T follicular helper cell (primary cell): ENCODE results near the gene DNTT.
A peak's percentile ranks its signal among the peaks of the same experiment; 100 is the strongest.
"Not testable (repeated sequence)": the region's sequence is repeated elsewhere in the genome, so short reads cannot be mapped to it uniquely, and the experiment has no call there.

Source experiments
- DNase-seq: peaks from one replicate; pipeline ENCODE4 v3.0.0-alpha.2; 2020; ENCODE audit warnings: low read depth

The DNTT gene

DNA sequence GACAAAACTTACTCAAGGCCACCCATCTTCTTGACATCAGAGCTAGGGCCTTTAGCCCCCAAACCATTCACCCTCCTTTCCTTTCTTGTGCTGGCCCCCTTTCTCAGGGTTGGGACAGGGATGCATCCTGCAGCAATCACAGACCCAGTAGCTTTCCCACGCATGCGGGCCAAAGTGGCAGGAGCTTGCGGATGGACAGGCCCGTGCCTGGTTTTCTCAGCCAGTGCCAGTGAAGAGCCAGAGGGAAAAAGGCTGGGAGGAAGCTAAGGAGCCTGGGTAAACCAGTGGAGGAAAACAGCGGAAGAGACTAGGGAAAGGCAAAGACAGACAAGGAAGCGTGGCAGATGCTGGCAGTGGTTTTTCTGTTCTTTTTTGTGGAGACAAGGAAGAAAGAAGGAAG, 27.8 kb upstream of the DNTT start:
- no peak for DNase-seq

DNA sequence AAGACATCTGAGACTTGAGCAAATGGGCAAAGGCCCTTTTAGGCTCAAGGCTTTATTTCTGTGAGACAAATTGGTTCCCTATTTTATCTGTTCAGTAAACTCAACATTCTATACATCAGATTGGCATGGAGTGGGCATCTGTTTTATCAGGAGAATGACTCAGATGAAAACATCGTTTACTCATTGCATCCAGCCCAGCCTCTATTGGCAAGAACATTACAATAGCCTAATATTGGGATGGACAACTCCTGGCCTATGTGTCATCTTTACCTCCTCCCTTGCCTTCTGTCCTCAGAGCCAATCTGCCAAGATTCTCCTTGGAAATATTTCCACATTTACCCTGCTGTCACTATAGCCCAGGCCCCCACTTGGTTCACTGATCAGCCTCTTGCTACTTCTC, 27.4 kb upstream of the DNTT start:
- DNase-seq: no peak

DNA sequence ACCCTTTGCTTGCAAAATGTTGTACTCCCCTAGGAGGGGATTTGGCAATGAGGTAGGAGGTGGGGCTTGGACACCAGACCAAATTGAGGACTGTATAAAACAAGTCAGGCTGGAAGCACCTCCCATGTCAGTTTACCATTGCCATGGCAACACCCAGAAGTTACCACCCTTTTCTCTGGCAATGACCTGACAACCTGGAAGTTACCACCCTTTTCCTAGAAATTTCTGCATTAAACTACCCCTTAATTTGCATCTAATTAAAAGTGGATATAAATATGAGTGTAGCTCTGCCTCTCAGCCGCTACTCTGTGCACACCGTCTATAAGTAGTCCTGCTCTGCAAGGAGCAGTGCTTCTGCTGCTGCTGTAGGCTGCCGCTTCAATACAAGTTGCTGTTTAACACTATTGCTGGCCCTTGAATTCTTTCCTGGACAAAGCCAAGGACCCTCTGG, 25.0 kb upstream of the DNTT start:
- no peak for DNase-seq

DNA sequence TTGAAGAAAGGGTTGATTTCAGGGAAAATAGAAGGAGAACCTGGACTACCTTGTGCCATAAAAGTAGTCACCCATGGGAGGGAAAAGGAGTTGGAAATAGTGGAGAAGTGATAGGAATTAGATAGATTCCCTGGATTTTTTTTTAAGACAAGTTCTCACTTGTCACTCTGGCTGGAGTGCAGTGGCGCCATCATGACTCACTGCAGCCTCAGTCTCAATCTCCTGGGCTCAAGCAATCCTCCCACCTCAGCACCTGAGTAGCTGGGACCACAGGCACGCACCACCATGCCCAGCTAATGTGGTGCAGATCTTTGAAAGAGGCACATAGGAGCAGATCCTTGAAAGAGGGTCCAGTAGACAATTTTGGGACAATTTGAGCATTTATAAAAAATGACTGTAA, 23.4 kb upstream of the DNTT start:
- no peak for DNase-seq

DNA sequence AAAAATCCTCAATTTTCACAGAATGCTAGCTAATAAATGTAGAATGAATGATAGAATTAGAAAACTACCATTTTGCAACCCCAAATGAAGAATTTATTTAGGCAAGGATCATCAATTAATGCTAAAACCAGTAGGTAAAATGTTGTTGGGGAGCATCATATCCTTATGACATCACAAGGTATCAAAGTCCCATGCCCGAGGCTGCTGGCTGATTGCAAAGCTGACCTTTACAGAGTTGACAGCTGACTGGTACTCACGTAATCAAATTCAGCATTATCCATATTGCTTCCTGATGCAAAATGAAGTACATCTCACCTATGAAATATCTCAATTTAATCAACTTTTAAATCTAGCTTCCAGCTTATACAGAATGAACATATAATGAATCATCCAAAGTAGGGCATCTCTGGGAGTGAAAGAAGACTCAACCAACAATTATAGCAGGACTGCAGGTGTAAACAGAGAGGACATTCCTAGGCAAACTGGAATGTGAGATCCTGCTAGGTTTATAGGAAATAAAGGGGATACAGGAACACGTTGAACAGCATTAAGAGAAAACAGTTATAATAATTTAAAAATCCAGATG, 22.7 kb upstream of the DNTT start:
- DNase-seq: no peak

DNA sequence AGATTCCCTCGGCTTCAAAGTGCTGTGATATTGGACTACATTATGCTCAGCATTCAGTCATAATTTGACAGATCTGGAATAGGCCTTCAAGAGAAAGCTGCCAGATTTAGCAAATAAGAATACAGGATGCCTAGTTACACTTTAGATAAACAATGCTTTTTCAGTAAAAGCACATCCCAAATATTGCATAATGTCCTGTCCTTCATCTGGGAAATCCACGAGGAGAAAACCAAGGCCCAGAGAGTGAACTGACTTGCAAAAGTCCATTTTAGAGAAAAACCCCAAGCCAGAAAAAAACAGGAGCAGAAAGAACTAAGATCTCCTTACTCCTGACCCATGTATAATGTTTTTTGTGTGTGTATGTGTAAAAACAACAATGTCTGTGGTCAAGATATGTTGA, 20.9 kb upstream of the DNTT start:
- no peak for DNase-seq

DNA sequence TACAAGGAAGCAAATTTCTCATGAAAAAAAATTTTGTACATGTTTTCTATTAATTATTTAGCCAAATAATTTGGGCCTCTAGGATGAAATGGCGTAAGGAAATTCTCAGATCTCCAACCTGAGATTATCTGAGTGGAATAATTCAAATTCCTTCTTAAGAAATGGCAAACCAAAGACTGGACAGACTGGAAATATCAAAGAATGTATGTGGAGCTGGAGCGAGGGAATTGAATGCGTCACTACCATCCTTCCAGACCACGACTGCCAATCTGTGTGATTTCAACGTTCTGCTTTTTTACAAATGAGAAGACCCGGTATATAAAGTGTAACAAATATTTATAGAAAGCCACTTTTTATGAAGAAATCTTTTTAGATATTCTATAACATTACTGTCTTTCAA, 20.5 kb upstream of the DNTT start:
- DNase-seq: no peak

DNA sequence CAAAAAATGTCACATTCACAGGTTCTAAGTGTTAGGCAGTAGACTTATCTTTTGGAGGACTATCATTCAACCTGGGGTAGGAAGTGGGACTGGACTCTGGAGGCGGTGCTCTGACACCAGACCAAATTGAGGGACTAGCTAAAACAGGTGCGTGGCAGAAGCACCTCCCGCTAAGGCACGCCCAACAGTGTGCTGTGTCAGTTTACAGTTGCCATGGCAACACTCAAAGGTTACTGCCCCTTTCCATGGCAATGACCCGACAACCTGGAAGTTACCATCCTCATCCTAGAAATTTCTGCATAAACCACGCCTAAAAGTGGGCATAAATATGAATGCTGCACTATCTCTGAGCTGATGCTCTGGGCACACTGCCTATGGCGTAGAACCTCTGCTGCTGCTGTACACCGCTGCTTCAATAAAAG, 18.9 kb upstream of the DNTT start:
- no peak for DNase-seq

DNA sequence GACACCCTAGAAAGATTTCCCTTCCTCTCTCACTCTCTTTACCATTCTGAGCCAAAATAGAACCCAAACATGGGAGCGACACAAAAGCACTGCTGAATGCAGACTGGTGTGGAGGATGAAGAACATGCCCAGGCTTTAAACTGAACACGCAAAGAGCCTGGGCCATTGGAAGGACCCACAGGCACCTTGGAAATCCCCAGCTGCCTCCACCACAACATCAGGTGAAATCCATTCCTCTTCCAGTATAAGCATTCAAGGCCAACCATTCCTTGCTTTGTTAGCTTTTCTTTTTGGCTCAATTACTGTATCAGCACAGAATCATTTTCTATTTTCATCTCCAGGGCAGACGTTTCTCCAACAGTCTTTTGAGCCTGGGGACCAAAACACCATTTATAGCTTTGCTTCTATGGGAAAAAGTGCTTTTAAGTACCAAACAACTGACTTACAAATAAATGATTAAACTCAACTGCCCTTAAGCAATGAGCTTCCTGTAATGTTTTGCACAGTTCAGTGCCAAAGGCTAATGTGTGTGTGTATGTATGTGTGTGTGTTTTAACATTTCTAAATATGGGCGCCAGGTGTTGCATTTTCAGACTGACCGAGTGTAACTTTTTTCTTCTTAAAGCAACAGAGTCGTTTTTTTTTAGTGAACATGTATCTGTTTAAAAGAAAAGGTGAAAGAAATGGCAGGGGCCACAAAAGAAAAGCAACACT, 16.7 kb upstream of the DNTT start:
- no peak for DNase-seq

DNA sequence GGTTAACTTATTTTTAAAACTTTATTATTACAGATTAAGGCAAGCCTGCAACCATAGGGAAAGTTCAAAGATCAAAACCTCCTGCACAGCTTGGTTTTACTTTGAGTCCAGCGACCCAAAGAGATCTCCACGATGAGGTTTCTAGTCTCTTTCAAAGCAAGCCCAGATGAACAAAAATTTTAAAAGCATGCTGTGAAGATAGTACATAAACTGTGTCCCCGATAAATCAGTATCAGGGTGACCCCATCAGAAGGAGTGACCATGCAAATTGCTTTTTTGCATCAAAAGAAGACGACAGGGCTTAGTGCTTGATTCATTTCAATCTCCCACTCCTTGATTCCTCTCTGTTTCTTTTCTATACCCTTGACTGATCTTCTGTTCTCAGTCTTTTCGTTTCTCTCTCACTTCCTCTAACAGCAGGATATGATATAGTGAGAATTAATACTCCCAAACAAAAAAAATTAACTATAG, 16.0 kb upstream of the DNTT start:
- no peak for DNase-seq

DNA sequence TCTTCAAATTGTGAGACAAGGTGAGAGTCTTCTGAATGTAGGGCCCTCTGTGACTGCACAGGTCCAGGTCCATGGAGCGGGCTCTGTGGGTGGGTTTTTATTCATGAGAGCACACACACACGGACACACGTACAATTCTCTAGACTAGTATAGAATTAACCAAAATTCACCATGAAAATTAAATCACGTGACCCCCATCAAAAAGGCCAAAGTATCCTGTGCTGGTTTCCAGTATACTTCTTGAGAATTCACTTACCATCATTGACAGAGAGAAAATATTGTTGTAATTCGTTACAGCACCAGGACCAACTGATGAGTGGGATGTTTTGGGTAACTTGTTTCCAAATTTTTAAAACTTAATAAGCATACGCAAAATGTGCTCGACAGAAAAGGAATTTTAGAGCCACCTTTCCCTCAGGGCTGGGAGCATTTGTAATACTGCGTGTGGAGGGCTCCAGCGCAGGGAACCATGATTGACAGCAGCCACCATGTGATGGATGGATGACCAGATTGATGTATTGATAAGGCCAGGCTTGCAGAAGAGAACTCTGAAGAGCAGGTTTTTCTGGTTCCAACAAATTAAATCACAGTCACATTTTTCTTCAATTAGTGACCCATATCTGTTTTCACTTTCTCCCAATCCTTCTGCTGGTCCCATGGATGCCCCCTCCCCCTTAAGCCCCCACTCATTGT, 14.9 kb upstream of the DNTT start:
- DNase-seq: no peak

DNA sequence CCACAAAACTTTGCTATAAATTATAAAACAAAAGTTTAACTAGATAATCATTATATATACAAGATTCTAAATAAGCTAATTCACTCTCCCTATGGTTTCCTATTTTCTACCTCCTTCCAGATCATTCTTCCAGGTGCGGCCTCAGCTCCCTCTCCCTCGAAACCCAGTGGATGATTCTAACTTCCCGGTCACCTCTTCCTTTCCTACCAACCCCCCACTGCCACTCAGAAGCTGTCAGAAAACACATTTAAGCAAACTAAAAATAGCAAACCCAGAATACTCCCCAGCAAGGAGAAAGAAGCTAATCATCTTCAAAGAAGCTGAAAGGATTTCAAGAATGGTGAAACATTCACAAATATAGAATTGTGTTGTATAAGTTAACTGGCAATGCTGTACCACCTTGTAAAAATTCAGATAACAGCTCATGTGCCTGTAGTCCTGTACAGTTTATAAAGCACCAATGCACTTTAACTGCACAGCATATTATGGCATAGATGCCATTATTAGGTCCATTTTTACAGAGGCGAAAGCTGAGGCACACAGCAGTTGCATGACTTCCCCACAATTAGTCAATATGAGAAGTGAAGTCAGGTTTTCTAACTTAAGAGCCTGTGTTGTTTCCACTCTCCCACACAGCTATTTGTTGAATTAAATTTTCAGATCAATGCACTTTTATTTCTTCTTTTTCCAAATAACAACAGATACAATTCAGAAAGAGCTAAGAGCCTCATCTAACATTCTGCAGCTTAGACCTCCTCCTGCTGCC, 13.7 kb upstream of the DNTT start:
- no peak for DNase-seq

DNA sequence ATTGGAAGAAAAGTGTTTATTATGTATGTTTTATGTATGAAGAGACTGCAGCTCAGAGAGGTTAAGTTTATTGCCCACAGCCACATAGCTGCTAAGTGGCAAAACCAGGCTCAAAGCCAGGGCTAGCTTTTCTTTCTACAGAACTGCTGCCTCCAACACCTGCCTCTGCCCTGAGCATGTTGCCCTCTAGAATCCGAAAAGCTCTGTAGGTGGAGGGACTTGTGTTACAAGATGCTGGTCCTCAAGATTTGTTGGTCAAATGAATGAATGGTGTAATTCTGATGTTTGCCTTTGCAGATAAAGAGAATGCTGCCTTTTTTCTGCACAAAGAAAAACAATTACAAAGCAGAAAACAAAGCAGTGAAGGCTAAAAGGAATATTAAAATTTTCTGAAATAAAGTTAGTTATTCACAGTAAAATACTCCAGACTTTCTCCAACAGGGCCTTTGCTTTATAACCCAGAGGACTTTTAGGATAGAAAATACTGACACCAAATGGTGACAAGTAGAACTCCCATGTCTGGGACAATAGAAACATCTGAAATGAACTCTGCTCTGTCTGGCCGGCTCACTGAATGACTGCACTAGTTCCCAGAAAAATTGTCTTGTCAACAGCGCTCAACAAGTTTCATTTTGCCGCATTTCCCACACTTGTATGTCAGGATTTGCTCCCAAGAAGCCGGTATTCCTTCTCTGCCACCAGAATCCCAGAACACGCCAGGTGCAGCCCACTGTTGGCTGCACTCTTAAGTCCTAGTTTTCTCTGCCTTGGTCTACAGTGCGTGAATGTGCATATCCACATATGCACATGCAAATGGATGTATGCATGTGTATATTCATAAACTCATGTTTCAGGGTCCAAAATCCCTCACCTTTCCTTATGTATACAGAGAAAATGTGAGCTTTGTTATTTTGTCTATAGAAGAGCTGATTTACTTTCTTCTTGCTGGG, 11.0 kb upstream of the DNTT start:
- no peak for DNase-seq

DNA sequence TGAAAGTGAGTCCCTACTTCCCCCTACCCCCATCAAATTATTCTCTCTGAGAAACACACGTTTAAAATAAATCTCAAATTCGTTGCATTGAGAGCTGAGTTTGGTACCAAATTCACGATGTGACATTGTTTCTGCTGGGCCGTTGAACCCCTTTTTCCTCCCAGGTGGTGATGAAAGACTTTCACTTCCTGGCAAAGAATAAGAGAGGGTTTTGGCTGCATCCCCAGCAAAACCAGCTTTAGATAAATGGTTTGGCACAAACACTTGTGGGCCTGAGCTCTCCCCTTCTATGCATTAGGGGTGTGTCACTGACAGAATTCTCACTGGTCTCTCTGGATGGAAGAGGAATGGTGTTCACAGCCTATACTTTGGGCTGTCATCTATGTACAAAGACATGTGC, 8.8 kb upstream of the DNTT start:
- DNase-seq: no peak

DNA sequence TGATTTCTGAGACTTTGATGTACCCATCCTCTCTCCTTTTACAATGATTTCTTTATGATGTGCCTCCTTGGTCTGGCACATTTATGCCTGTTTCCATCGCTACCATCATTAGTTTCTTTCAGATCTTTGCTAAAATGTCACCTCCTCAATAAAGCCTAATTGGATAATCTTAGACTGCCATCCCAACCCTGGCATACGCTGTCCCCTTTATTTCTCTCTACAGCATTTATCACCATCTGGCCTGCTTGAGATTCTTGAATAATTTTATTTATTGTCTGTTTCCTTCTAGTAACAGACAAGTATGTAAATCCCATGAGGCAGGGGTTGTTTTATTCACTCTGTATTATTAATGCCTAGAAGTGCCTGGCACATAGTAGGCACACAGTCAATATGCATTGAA, 6.7 kb upstream of the DNTT start:
- DNase-seq: no peak

DNA sequence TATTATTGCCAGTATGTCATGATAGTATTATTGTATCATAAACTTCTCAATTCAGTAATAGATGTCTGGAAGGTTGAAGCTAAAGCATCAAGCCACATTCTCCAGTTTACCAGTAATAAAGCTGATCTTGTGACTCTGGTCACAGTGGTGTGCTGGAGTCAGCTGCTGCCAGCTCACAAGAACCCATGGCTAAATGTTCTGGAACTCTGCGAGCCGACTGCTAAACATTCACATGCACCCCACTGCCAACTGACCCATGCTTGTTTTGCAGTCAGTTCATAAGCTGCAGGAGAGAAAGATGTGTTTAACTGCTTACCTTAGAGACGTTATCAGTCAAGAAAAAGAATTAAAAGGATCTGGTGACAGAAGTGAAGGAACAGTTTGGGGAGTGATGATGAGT, 5.9 kb upstream of the DNTT start:
- DNase-seq: no peak

DNA sequence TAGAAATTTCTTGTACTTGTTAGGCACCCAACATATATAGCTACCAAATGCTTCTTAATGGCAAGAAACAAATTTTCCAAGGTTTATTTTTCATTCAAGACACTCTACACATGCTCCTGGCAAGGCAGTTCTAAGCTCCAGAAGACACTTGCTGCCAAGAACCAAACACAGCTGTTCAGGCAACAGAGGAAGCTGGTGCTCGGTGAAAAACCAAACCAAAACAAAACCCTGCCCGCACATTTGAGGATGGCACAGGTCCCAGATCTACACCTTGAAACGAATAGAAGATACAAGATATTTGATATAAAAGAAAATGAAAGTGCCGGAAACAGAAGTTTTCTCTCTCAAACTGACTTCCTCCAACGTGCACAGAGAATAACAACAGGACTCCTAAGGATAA, 4.9 kb upstream of the DNTT start:
- no peak for DNase-seq

DNA sequence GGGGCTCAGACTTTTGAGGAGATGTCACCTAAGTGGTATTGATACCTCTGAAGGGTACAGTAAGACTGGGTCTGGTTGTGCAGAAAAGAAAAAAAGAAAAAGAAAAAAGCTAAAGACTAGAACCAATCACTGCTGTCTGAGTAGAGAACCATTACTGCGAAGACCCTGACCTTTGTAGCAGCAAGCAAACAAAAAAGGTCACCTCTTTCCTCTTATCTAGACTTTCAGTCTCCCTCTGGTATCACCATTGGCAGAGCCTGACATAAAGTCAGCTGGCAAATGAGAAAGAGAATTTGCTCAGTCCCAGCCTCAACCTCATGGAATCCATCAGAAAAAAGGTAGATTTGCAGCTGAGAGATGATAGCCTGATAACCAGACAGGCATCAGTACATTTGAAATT, 2.6 kb upstream of the DNTT start:
- DNase-seq: no peak

DNA sequence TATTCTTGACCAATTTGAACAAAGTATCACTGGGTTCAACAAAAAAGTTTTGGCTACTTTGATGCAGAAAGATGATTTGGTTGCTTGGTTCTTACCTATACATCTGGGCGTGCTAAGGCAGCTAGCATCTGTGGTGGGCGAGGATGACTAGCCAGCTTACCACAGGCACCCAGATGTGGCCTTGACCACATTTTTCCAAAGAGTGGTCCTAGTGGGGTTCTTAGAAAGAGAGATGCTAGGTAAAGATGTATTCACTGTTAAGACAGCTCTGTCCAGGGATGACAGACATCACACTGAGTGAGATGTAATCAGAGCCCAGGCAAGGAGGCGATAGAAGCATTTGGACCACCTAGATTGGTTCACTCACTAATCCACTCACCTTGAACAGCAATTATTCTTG, 785 bp downstream of the DNTT start:
- no peak for DNase-seq

DNA sequence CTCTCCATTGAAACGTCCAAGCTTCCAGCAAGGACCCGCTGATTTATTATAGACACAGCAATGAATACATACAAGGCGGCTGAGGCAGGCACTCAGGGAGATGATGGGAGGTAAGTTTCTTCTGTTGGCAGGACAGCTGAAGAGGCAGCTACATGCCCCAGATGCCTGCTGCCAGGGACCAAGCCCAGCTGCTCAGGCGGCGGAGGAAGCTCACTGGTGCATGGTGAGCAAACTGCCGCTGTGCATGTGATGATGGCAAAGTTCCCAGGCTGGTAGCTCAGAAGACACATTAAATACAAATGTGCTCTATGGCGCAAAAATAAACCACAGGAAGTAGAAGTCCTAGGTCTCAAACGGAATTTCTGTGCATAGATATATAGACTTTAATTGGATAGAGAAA, 2.3 kb downstream of the DNTT start:
- DNase-seq: peak; percentile 2

DNA sequence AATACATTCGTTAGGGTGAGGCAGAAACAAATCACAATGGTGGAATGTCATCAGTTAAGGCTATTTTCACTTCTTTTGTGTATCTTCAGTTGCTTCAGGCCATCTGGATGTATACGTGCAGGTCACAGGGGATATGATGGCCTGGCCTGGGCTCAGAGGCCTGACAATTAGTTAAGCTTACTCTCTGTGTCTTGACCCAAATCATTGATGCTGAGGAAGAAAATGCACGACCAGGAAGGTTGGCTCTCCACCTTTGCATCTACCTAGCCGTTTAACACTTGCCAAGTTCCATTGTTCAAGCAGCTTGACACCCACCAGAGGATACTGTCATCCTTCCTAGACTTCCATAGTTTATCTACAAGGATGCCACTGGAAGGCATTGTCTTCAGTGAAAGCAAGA, 4.6 kb downstream of the DNTT start:
- not testable (repeated sequence) for DNase-seq
